ENCODE measurements around the gene FAM90A1. TPM values are rescaled to one million over a fixed set of nuclear protein-coding genes. Genes with fewer than 3 reads are reported as not detected.
A peak's percentile ranks its signal among the peaks of the same experiment; 100 is the strongest.
"Not testable (repeated sequence)": the region's sequence is repeated elsewhere in the genome, so short reads cannot be mapped to it uniquely, and the experiment has no call there.

Gene FAM90A1
- total and polyA plus RNA-seq, 2 donors (not counting 1 experiment from before 2014, with no cell fraction given), result 0.27 to 0.34 TPM

DNA sequence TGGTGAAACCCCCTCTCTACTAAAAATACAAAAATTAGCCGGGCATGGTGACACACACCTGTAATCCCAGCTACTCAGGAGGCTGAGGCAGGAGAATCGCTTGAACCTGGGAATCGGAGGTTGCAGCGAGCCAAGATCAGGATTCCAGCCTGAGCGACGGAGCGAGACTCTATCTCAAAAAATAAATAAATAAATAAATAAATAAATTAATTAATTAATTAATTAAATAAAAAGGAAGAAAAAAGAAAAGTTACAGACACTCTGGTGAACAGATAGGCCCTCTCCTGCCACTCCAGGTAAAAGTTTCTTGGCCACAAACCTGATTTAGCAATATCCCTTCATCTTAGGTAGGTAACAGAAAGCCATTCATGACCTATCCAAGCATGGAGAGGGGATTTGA, 44.5 kb downstream of the FAM90A1 start:
- CTCF ChIA-PET; ATAC-seq (ENCODE audit: low read depth); H3K4me3 ChIP-seq (ENCODE audit: control extremely low read depth in 1 of 5, extremely low read depth in 1 of 5, insufficient read depth in 1 of 5, low read depth in 2 of 5, low read length in 4 of 5); DNase-seq; POLR2A ChIA-PET; H3K9me3 Mint-ChIP-seq (ENCODE audit: insufficient read depth); H3K9ac ChIP-seq (ENCODE audit: low read length); H3K27ac Mint-ChIP-seq; H3K4me1 ChIP-seq (ENCODE audit: control insufficient read depth in 2 of 2, insufficient read depth in 2 of 2, low read length in 2 of 2); H2AFZ ChIP-seq (ENCODE audit: insufficient read depth, low read depth, low read length, poor library complexity, severe bottlenecking); H3K4me3 Mint-ChIP-seq; H3K79me2 ChIP-seq (ENCODE audit: control insufficient read depth, insufficient read depth, low read length); H3K4me2 ChIP-seq (replicated peaks; ENCODE audit: low read depth, low read length, poor library complexity, severe bottlenecking); intact Hi-C loops (cut with micrococcal nuclease); H3K27me3 Mint-ChIP-seq; H3K27me3 ChIP-seq (replicated peaks in 1 of 4; ENCODE audit: control extremely low read depth in 1 of 4, control insufficient read depth in 3 of 4, insufficient read depth in 4 of 4, low read length in 3 of 4); H3K9me3 ChIP-seq (ENCODE audit: control extremely low read depth in 1 of 3, control insufficient read depth in 2 of 3, insufficient read depth in 1 of 3, low read length in 2 of 3); H3K27ac ChIP-seq (ENCODE audit: low read length in 2 of 2); H4K20me1 ChIP-seq (ENCODE audit: control insufficient read depth, insufficient read depth, low read length, poor library complexity, severe bottlenecking); H3K36me3 ChIP-seq (replicated peaks in 1 of 2; ENCODE audit: control extremely low read depth in 1 of 2, control insufficient read depth in 1 of 2, extremely low read depth in 1 of 2, insufficient read depth in 2 of 2, low read length in 1 of 2): not testable (repeated sequence)
- H3K4me1 Mint-ChIP-seq, result peaks cover 14% of the 10 kb centered on the region
- no CpG with 5 or more reads among the region's 7 CpGs for whole genome bisulfite sequencing (ENCODE audit: insufficient coverage)

DNA sequence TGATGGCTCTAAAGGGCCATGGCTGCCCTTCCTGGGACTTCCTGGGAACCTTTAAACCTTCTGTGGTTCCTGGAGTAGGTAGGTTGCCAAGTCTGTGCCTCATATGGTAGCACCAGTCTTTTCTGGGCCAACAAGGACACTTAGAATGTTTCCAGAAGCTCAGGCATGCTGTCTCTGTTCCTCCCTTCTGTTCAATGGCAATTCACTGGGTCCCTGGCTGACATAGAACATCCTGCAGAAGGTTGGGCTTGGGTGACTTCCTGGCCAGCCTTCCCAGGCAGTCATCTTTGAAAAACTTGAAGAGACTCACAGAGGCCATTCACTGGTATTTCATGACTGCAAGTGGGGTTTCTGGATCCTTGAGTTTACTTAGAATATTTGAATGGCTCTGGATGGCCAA, 46.1 kb downstream of the FAM90A1 start:
- H2AFZ ChIP-seq (ENCODE audit: insufficient read depth, low read depth, low read length, poor library complexity, severe bottlenecking); H3K4me3 ChIP-seq (ENCODE audit: control extremely low read depth in 1 of 5, extremely low read depth in 1 of 5, insufficient read depth in 1 of 5, low read depth in 2 of 5, low read length in 4 of 5); H3K9me3 Mint-ChIP-seq (ENCODE audit: insufficient read depth); H3K27ac Mint-ChIP-seq; H3K9ac ChIP-seq (ENCODE audit: low read length); DNase-seq; H3K27ac ChIP-seq (ENCODE audit: low read length in 2 of 2); H3K9me3 ChIP-seq (ENCODE audit: control extremely low read depth in 1 of 3, control insufficient read depth in 2 of 3, insufficient read depth in 1 of 3, low read length in 2 of 3); H3K79me2 ChIP-seq (ENCODE audit: control insufficient read depth, insufficient read depth, low read length); H3K27me3 Mint-ChIP-seq; H3K4me2 ChIP-seq (replicated peaks; ENCODE audit: low read depth, low read length, poor library complexity, severe bottlenecking); intact Hi-C loops (cut with micrococcal nuclease); H3K4me1 ChIP-seq (ENCODE audit: control insufficient read depth in 2 of 2, insufficient read depth in 2 of 2, low read length in 2 of 2); H4K20me1 ChIP-seq (ENCODE audit: control insufficient read depth, insufficient read depth, low read length, poor library complexity, severe bottlenecking); CTCF ChIA-PET; H3K36me3 ChIP-seq (replicated peaks in 1 of 2; ENCODE audit: control extremely low read depth in 1 of 2, control insufficient read depth in 1 of 2, extremely low read depth in 1 of 2, insufficient read depth in 2 of 2, low read length in 1 of 2); H3K27me3 ChIP-seq (replicated peaks in 1 of 4; ENCODE audit: control extremely low read depth in 1 of 4, control insufficient read depth in 3 of 4, insufficient read depth in 4 of 4, low read length in 3 of 4); ATAC-seq (ENCODE audit: low read depth): not testable (repeated sequence)
- Mint-ChIP-seq H3K4me1 (peaks cover 14% of the 10 kb centered on the region), H3K4me3 (peak overlapping the region; percentile 74)
- POLR2A ChIA-PET, result interaction anchor here (0.6 to 0.8 kb wide), 2 partner anchors 58 to 210 kb away, joined by 3 to 4 read pairs; partner anchors contain the start of gene CLEC4A

Measured in B cell (primary cell).